A549 (cell line): ENCODE measurements around the gene MYL1.

Experiments used
- CBX8 ChIP-seq: fragments of 200-600 bp; sonication (generic); IDR thresholded peaks from 2 replicates; pipeline ENCODE4 v1.6.1; 2016
- CTCF ChIP-seq: fragments of >200 bp; sonication (Bioruptor Twin); formaldehyde crosslinking; IDR thresholded peaks from 3 replicates; pipeline ENCODE4 v1.5.1; 2016
- ELK1 ChIP-seq: fragments of 150-350 bp; IDR thresholded peaks from 2 replicates; pipeline ENCODE4 v1.6.1; 2014; ENCODE audit warnings: low read depth, mild to moderate bottlenecking, low read length

- TF ChIP-seq ELK1 = no peak
- no peak for TF ChIP-seq CTCF
- no peak for TF ChIP-seq CBX8
These were observed 5.3 kb downstream of the MYL1 start for GRCh38 chr2:210309548-210310233.
